Adipocyte (in vitro differentiated cells): ENCODE data around the gene RUFY3.
"Not testable (repeated sequence)": the region's sequence is repeated elsewhere in the genome, so short reads cannot be mapped to it uniquely, and the experiment has no call there.

Experiments used
- DNase-seq: peaks from one replicate; pipeline ENCODE4 v3.0.0-alpha.2; 2015; ENCODE audit warnings: low read depth
- H3K27me3 ChIP-seq: replicated peaks from 2 replicates; pipeline ENCODE4 v1.7.0; 2013; ENCODE audit warnings: mild to moderate bottlenecking, low read length, moderate library complexity; ENCODE audit not compliant: control insufficient read depth, insufficient read depth
- H3K36me3 ChIP-seq: 2 replicates; pipeline ENCODE4 v1.7.0; 2013; ENCODE audit warnings: low read length, mild to moderate bottlenecking, moderate library complexity; ENCODE audit not compliant: control insufficient read depth, insufficient read depth, severe bottlenecking
- H3K4me1 ChIP-seq: 2 replicates; pipeline ENCODE4 v1.7.0; 2013; ENCODE audit warnings: mild to moderate bottlenecking, low read length, moderate library complexity; ENCODE audit not compliant: control insufficient read depth, insufficient read depth
- H3K4me3 ChIP-seq: 2 replicates; pipeline ENCODE4 v1.7.0; 2013; ENCODE audit warnings: mild to moderate bottlenecking, low read length, moderate library complexity
- H3K9ac ChIP-seq: 2 replicates; pipeline ENCODE4 v1.7.0; 2013; ENCODE audit warnings: mild to moderate bottlenecking, low read length, moderate library complexity
- H3K9me3 ChIP-seq: 2 replicates; pipeline ENCODE4 v1.7.0; 2013; ENCODE audit warnings: mild to moderate bottlenecking, low read length, moderate library complexity; ENCODE audit not compliant: control insufficient read depth

RUFY3 gene

GRCh38 chr4:70691661-70692060 lies 30.1 kb upstream of the RUFY3 start:
- Histone ChIP-seq H3K4me1 (peaks cover 30% of the 10 kb centered on the region), H3K9ac (peak overlapping the region; percentile 22), H3K27me3 (no peaks in the 10 kb centered on the region), H3K36me3 (peaks cover 7% of the 10 kb centered on the region), H3K4me3 (no peak overlapping the region), H3K9me3 (no peaks in the 10 kb centered on the region)
- no peak for DNase-seq

- H3K4me1 ChIP-seq, result peaks cover 18% of the 10 kb centered on the region
- H3K4me3 ChIP-seq, DNase-seq, H3K9me3 ChIP-seq, H3K27me3 ChIP-seq, H3K9ac ChIP-seq, H3K36me3 ChIP-seq: not testable (repeated sequence)
These were observed 27.1 kb upstream of the RUFY3 start for GRCh38 chr4:70694633-70695032.

GRCh38 chr4:70698435-70698834 lies 23.3 kb upstream of the RUFY3 start:
- not testable (repeated sequence) for H3K36me3 ChIP-seq, H3K4me3 ChIP-seq, H3K4me1 ChIP-seq, H3K9me3 ChIP-seq, DNase-seq, H3K27me3 ChIP-seq, H3K9ac ChIP-seq

GRCh38 chr4:70700712-70701111 lies 21.1 kb upstream of the RUFY3 start:
- Histone ChIP-seq H3K4me3 (no peak overlapping the region), H3K27me3 (no peaks in the 10 kb centered on the region), H3K9ac (no peak overlapping the region), H3K9me3 (no peaks in the 10 kb centered on the region), H3K36me3 (no peaks in the 10 kb centered on the region), H3K4me1 (peaks cover 4% of the 10 kb centered on the region)
- DNase-seq, result no peak

- DNase-seq, result no peak
- Histone ChIP-seq H3K9ac (no peak overlapping the region), H3K36me3 (no peaks in the 10 kb centered on the region), H3K9me3 (no peaks in the 10 kb centered on the region), H3K4me1 (peaks cover 5% of the 10 kb centered on the region), H3K4me3 (no peak overlapping the region), H3K27me3 (no peaks in the 10 kb centered on the region)
These were observed 20.5 kb upstream of the RUFY3 start for GRCh38 chr4:70701271-70701670.

GRCh38 chr4:70702592-70702991 lies 19.2 kb upstream of the RUFY3 start:
- not testable (repeated sequence) for H3K36me3 ChIP-seq, H3K9me3 ChIP-seq, H3K9ac ChIP-seq, DNase-seq, H3K27me3 ChIP-seq, H3K4me3 ChIP-seq
- H3K4me1 ChIP-seq, result peaks cover 17% of the 10 kb centered on the region

- peak overlapping the region; percentile 94 for H3K9ac ChIP-seq
- H3K9me3 ChIP-seq, result no peaks in the 10 kb centered on the region
- no peaks in the 10 kb centered on the region for H3K27me3 ChIP-seq
- H3K36me3 ChIP-seq, result no peaks in the 10 kb centered on the region
- peak overlapping the region; percentile 98 for H3K4me3 ChIP-seq
- DNase-seq, result peak; percentile 77
- peaks cover 17% of the 10 kb centered on the region for H3K4me1 ChIP-seq
These were observed 18.0 kb upstream of the RUFY3 start for GRCh38 chr4:70703619-70704214.

GRCh38 chr4:70704215-70704930 lies 17.4 kb upstream of the RUFY3 start:
- peak overlapping the region; percentile 98 for H3K4me3 ChIP-seq
- no peaks in the 10 kb centered on the region for H3K9me3 ChIP-seq
- peaks cover 20% of the 10 kb centered on the region for H3K4me1 ChIP-seq
- H3K9ac ChIP-seq, result peak overlapping the region; percentile 94
- no peaks in the 10 kb centered on the region for H3K36me3 ChIP-seq
- H3K27me3 ChIP-seq, result no peaks in the 10 kb centered on the region
- peak; percentile 89 for DNase-seq

GRCh38 chr4:70704931-70705182 lies 16.9 kb upstream of the RUFY3 start:
- Histone ChIP-seq H3K27me3 (no peaks in the 10 kb centered on the region), H3K9ac (peak overlapping the region; percentile 94), H3K4me1 (peaks cover 21% of the 10 kb centered on the region), H3K36me3 (no peaks in the 10 kb centered on the region), H3K9me3 (no peaks in the 10 kb centered on the region), H3K4me3 (peak overlapping the region; percentile 98)
- DNase-seq, result no peak

- Histone ChIP-seq H3K4me3 (peak overlapping the region; percentile 98), H3K4me1 (peaks cover 21% of the 10 kb centered on the region), H3K9ac (peak overlapping the region; percentile 94), H3K36me3 (no peaks in the 10 kb centered on the region), H3K27me3 (no peaks in the 10 kb centered on the region), H3K9me3 (no peaks in the 10 kb centered on the region)
- DNase-seq, result peak; percentile 80
These were observed 16.4 kb upstream of the RUFY3 start for GRCh38 chr4:70705183-70706043.

- H3K9ac ChIP-seq, result peak overlapping the region; percentile 94
- H3K27me3 ChIP-seq, result no peaks in the 10 kb centered on the region
- peak overlapping the region; percentile 98 for H3K4me3 ChIP-seq
- H3K36me3 ChIP-seq, result no peaks in the 10 kb centered on the region
- no peak for DNase-seq
- H3K4me1 ChIP-seq, result peaks cover 21% of the 10 kb centered on the region
- no peaks in the 10 kb centered on the region for H3K9me3 ChIP-seq
These were observed 15.7 kb upstream of the RUFY3 start for GRCh38 chr4:70706044-70706461.
